Peyer's patch (tissue), 4 donors: ENCODE measurements around the gene EVC2. TPM values are rescaled to one million over a fixed set of nuclear protein-coding genes. Genes with fewer than 3 reads are reported as not detected.

Source experiments
- DNase-seq, 3 donors: peaks; one replicate each; pipeline ENCODE4 v3.0.0-alpha.2; 2017 to 2019
- H3K27ac ChIP-seq, 4 donors: fragments of 200-600 bp; sonication (generic); one replicate each; pipeline ENCODE4 v1.5.1; 2016 to 2019
- H3K27me3 ChIP-seq, 2 donors: fragments of 200-600 bp; sonication (generic); one replicate each; pipeline ENCODE4 v1.5.1; 2019
- H3K36me3 ChIP-seq, 3 donors: fragments of 200-600 bp; sonication (generic); one replicate each; pipeline ENCODE4 v1.5.1; 2016 to 2019
- H3K4me1 ChIP-seq, 4 donors: fragments of 200-600 bp; sonication (generic); one replicate each; pipeline ENCODE4 v1.5.1; 2016 to 2019
- H3K4me3 ChIP-seq, 4 donors: fragments of 200-600 bp; sonication (generic); 1 replicate in 3 of 4; 2 replicates in 1 of 4; pipeline ENCODE4 v1.5.1; 2016 to 2019; ENCODE audit warnings: mild to moderate bottlenecking in 1 of 4
- H3K9me3 ChIP-seq, 4 donors: fragments of 200-600 bp; sonication (generic); one replicate each; pipeline ENCODE4 v1.5.1; 2016 to 2019; ENCODE audit warnings: mild to moderate bottlenecking in 1 of 4
- POLR2A ChIP-seq, 2 donors: fragments of 450-650 bp; IDR thresholded peaks; one replicate each; pipeline ENCODE4 v1.5.1; 2017; ENCODE audit warnings: antibody characterized with exemption in 2 of 2, mild to moderate bottlenecking in 2 of 2, moderate library complexity in 2 of 2
- total RNA-seq, 4 donors: library from RNA; depleted of rRNA; stranded (reverse); fragments of >200 nt; gene quantifications; one replicate each; pipeline ENCODE4 v1.1.0, GENCODE V29; 2016
- TF ChIP-seq, protein P1 (sequence below), 6 experiments: fragments of 450-650 bp in 4 of 6; fragments of 200-600 bp in 2 of 6; sonication (generic) in 1 of 6; IDR thresholded peaks; one replicate each; pipeline ENCODE4 v1.5.1; 2017 to 2019; ENCODE audit warnings: antibody characterized with exemption in 6 of 6, mild to moderate bottlenecking in 3 of 6, moderate library complexity in 1 of 6

EVC2 gene
- total RNA-seq, 4 donors from 2014 or later = 0.70 to 32.2 (median 4.1) TPM

DNA sequence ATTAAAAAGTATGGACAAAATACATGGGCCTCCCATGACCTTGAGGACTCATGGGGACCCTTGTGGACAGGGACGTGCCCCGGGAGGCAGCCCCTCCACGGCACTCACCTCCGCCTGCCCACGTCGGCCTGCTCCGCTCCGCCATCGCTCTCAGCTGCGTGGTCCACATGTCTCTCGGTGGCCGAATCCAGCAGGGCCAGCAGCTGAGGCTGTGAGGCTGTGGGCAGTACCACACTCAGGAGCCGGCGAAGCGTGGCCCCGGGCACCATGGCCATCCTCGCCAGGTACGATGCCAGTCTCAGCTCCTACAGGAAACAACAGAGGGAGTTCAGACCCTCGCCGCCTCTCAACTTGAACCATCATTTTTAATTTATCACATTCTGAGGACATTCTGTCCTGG, 140.0 kb downstream of the EVC2 start:
- no peak overlapping the region for H3K27ac ChIP-seq
- H3K9me3 ChIP-seq = no peaks in the 10 kb centered on the region
- no peak overlapping the region for H3K4me3 ChIP-seq
- DNase-seq = no peak
- no peaks in the 10 kb centered on the region for H3K4me1 ChIP-seq
- no peaks in the 10 kb centered on the region for H3K27me3 ChIP-seq
- no peaks in the 10 kb centered on the region for H3K36me3 ChIP-seq
- TF ChIP-seq, protein P1, sequence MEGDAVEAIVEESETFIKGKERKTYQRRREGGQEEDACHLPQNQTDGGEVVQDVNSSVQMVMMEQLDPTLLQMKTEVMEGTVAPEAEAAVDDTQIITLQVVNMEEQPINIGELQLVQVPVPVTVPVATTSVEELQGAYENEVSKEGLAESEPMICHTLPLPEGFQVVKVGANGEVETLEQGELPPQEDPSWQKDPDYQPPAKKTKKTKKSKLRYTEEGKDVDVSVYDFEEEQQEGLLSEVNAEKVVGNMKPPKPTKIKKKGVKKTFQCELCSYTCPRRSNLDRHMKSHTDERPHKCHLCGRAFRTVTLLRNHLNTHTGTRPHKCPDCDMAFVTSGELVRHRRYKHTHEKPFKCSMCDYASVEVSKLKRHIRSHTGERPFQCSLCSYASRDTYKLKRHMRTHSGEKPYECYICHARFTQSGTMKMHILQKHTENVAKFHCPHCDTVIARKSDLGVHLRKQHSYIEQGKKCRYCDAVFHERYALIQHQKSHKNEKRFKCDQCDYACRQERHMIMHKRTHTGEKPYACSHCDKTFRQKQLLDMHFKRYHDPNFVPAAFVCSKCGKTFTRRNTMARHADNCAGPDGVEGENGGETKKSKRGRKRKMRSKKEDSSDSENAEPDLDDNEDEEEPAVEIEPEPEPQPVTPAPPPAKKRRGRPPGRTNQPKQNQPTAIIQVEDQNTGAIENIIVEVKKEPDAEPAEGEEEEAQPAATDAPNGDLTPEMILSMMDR (IDR thresholded peaks at IDR 0.05) = no peak
- TF ChIP-seq POLR2A (IDR thresholded peaks at IDR 0.05) = no peak

DNA sequence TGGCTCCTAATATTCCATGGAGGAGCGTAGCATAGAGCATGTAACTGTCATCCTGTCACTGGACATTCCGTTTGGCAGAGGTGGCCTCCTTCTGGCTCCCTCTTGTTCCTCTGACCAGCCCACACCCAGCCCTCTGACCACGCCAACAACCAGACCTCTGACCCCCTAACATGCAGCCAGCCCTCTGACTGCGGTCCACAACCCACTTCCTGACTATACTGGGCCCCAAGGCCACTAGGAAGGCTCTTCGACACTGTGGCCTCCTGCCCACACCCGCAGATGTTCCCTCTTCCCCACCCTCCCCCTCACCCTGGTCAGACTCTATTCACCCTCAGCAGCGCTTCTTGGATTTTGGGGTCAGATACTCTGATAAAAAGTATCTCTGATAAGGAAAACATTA, 141.4 kb downstream of the EVC2 start:
- Histone ChIP-seq H3K9me3 (no peaks in the 10 kb centered on the region), H3K27me3 (no peaks in the 10 kb centered on the region), H3K27ac (no peak overlapping the region), H3K4me1 (no peaks in the 10 kb centered on the region), H3K36me3 (no peaks in the 10 kb centered on the region), H3K4me3 (no peak overlapping the region)
- TF ChIP-seq, protein P1 (IDR thresholded peaks at IDR 0.05) = no peak
- TF ChIP-seq POLR2A (IDR thresholded peaks at IDR 0.05) = no peak
- no peak for DNase-seq

DNA sequence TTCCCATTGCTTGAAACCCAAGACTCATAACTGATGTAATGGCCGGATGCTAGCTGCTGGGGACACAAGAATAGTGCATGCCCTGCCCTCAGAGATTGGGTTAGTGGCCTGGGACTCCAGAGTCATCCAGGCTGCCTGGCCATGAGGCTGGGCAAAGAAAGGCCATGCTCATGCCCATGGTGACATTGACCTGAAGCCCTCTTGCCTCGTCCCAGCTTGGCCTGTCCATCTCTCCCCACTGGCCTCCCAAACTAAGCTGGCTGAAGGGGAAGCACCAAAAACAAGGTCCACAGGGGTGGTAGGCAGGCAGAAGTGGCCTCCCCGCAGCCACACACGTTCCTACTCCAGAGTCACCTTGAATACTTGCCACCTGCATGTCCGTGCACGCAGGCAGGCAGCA, 141.8 kb downstream of the EVC2 start:
- no peaks in the 10 kb centered on the region for H3K27me3 ChIP-seq
- H3K4me1 ChIP-seq = no peaks in the 10 kb centered on the region
- no peaks in the 10 kb centered on the region for H3K36me3 ChIP-seq
- no peak overlapping the region for H3K4me3 ChIP-seq
- H3K9me3 ChIP-seq = no peaks in the 10 kb centered on the region
- H3K27ac ChIP-seq = no peak overlapping the region
- no peak for DNase-seq
- no peak for TF ChIP-seq POLR2A (IDR thresholded peaks at IDR 0.05)
- TF ChIP-seq, protein P1 (IDR thresholded peaks at IDR 0.05) = no peak

DNA sequence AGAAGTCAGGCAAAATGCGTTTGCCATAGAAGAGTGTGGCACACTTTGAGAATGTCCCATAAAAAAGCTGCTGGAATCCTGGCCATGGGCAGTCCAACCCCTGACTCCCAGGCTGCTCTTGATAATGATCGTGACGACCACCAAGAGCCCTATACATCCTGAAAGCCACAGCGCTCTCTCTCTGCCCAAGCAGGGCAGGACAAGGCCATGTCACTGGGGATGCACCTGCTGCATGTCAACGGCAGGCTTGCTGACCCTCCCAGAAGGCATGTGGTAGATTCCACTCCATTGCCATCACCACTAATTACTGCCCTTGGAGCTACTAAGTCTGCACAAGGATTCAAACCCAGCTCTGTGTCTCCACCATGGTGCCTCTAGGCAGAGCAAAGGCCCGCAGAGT, 144.5 kb downstream of the EVC2 start:
- no peaks in the 10 kb centered on the region for H3K36me3 ChIP-seq

DNA sequence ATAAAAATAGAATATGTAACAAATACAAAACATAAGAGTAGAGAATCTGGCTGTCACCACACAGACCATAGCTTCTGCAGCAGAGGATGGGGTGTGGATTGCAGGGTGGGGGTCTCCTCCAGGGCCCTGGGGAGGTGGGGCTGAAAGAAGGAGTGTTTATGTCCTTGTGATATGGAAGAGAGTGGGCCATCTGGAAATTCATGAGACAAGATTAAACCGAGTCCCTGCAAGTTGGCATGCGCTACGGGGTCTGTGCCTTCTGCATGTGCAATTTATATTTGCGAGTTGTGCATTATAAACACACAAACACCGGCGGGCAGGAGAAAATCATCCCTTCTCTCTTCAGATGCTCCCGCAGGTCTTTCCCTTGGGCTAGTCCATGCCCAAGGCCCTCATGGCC, 145.9 kb downstream of the EVC2 start:
- Histone ChIP-seq H3K27me3 (no peaks in the 10 kb centered on the region), H3K36me3 (no peaks in the 10 kb centered on the region), H3K9me3 (no peaks in the 10 kb centered on the region), H3K27ac (no peak overlapping the region), H3K4me3 (no peak overlapping the region), H3K4me1 (no peaks in the 10 kb centered on the region)
- DNase-seq = no peak
- TF ChIP-seq POLR2A (IDR thresholded peaks at IDR 0.05) = no peak
- TF ChIP-seq, protein P1 (IDR thresholded peaks at IDR 0.05) = no peak

More for the DNA sequence above, 144.5 kb downstream of the EVC2 start:
- H3K4me1 ChIP-seq = no peaks in the 10 kb centered on the region
- H3K4me3 ChIP-seq = no peak overlapping the region
- no peak for DNase-seq
- H3K9me3 ChIP-seq = no peaks in the 10 kb centered on the region
- TF ChIP-seq POLR2A (IDR thresholded peaks at IDR 0.05) = no peak
- TF ChIP-seq, protein P1 (IDR thresholded peaks at IDR 0.05) = no peak
- H3K27ac ChIP-seq = no peak overlapping the region
- no peaks in the 10 kb centered on the region for H3K27me3 ChIP-seq

DNA sequence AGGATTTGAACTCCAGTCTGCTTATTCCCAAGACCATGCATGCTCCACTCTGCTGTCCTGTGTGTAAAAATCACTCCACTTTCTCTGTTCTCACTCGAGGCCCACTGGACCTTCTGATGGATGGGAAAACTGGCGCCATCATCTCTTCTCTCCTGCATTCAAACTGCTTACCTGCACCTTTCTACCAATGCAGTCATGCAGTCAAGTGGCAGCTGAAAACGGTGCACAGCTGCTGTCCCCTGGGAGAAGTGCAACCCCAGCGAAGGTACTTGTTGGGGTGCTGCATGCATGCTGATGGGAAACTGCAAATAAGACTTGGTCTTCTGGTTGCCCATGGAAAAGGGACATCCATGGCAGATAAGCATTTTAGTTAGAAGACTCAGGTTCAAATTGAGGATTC, 147.1 kb downstream of the EVC2 start:
- no peaks in the 10 kb centered on the region for H3K36me3 ChIP-seq
- TF ChIP-seq POLR2A (IDR thresholded peaks at IDR 0.05) = no peak

More for the DNA sequence above, 147.1 kb downstream of the EVC2 start:
- Histone ChIP-seq H3K4me1 (no peaks in the 10 kb centered on the region), H3K27ac (no peak overlapping the region), H3K9me3 (no peaks in the 10 kb centered on the region), H3K4me3 (no peak overlapping the region), H3K27me3 (no peaks in the 10 kb centered on the region)
- no peak for DNase-seq
